IMR-90 (cell line): ENCODE data around the gene CSRP2. TPM values are rescaled to one million over a fixed set of nuclear protein-coding genes. Genes with fewer than 3 reads are reported as not detected.

Experiments
- ATAC-seq: fragments of 200-7000 bp; cut with Tn5 transposase; 2 replicates; pipeline ENCODE4 v1.9.1; 2020; ENCODE audit warnings: low read depth, mild to moderate bottlenecking, moderate library complexity
- BruUV-seq: library from RNA; stranded (reverse); fragments of 400-500 nt; replicated peaks from 2 replicates; lab custom pipeline; 2021; lab: Mats Ljungman, UMichigan
- CTCF ChIA-PET: fragments of 300-600 bp; formaldehyde crosslinking; extraction: SDS; loops from one replicate; lab custom pipeline; 2021; ENCODE audit warnings: antibody characterized with exemption; lab: Yijun Ruan, JAX
- POLR2A ChIA-PET: fragments of 300-600 bp; sonication (Branson Sonifier 250); formaldehyde crosslinking; loops from one replicate; lab custom pipeline; 2022; ENCODE audit warnings: antibody characterized with exemption; ENCODE audit not compliant: unreplicated experiment; lab: Charles Lee
- DNase-seq: peaks from one replicate; pipeline ENCODE4 v3.0.0; 2013
- H2AFZ ChIP-seq: replicated peaks from 2 replicates; pipeline ENCODE3; 2013; ENCODE audit warnings: low read length, mild to moderate bottlenecking; ENCODE audit not compliant: poor library complexity
- H2AK5ac ChIP-seq: 2 replicates; pipeline ENCODE4 v1.6.1; 2013; ENCODE audit warnings: low read depth, low read length, inconsistent platforms
- H2AK9ac ChIP-seq: replicated peaks from 2 replicates; pipeline ENCODE3; 2013; ENCODE audit warnings: mild to moderate bottlenecking, low read depth, low read length, moderate library complexity; ENCODE audit not compliant: poor library complexity
- H2BK120ac ChIP-seq: 2 replicates; pipeline ENCODE4 v1.6.1; 2013; ENCODE audit warnings: low read depth, low read length, inconsistent platforms
- H2BK15ac ChIP-seq: 3 replicates; pipeline ENCODE4 v1.6.1; 2013; ENCODE audit warnings: low read depth, low read length, inconsistent platforms
- H2BK20ac ChIP-seq: 2 replicates; pipeline ENCODE4 v1.6.1; 2013; ENCODE audit warnings: low read depth, mild to moderate bottlenecking, inconsistent platforms, low read length, moderate library complexity
- H2BK5ac ChIP-seq: 2 replicates; pipeline ENCODE4 v1.6.1; 2013; ENCODE audit warnings: mild to moderate bottlenecking, low read depth, low read length, inconsistent platforms; ENCODE audit not compliant: poor library complexity, severe bottlenecking
- H3K14ac ChIP-seq: replicated peaks from 2 replicates; pipeline ENCODE4 v1.6.1; 2013; ENCODE audit warnings: low read depth, low read length, inconsistent platforms
- H3K18ac ChIP-seq: 2 replicates; pipeline ENCODE4 v1.6.1; 2013; ENCODE audit warnings: low read depth, low read length, control low read depth
- H3K23ac ChIP-seq: 2 replicates; pipeline ENCODE4 v1.6.1; 2013; ENCODE audit warnings: low read depth, low read length, inconsistent platforms
- H3K27ac ChIP-seq: 2 replicates; pipeline ENCODE4 v1.5.1; 2013; ENCODE audit warnings: mild to moderate bottlenecking, control low read depth, low read length; ENCODE audit not compliant: insufficient read depth
- H3K27me3 ChIP-seq: 2 replicates; pipeline ENCODE4 v1.6.1; 2013; ENCODE audit warnings: low read length; ENCODE audit not compliant: control insufficient read depth, insufficient read depth
- H3K36me3 ChIP-seq: 2 replicates; pipeline ENCODE4 v1.6.1; 2013; ENCODE audit warnings: low read length, mixed read lengths; ENCODE audit not compliant: control insufficient read depth, insufficient read depth
- H3K4ac ChIP-seq: 2 replicates; pipeline ENCODE4 v1.6.1; 2013; ENCODE audit warnings: low read depth, low read length, inconsistent platforms
- H3K4me1 ChIP-seq: 2 replicates; pipeline ENCODE4 v1.6.1; 2013; ENCODE audit warnings: low read length, mixed read lengths; ENCODE audit not compliant: control insufficient read depth, insufficient read depth
- H3K4me2 ChIP-seq: 2 replicates; pipeline ENCODE4 v1.6.1; 2013; ENCODE audit warnings: low read depth, mild to moderate bottlenecking, control low read depth, low read length, moderate library complexity
- H3K4me3 ChIP-seq: 2 replicates; pipeline ENCODE4 v1.5.1; 2013; ENCODE audit warnings: low read depth, mild to moderate bottlenecking, control low read depth, low read length, moderate library complexity; ENCODE audit not compliant: insufficient read depth
- H3K56ac ChIP-seq: 2 replicates; pipeline ENCODE4 v1.6.1; 2013; ENCODE audit warnings: low read length, inconsistent platforms; ENCODE audit not compliant: insufficient read depth; ENCODE audit errors: extremely low read depth
- H3K79me1 ChIP-seq, 2 experiments: 2 replicates each; pipeline ENCODE4 v1.6.1; 2013; ENCODE audit warnings: low read length in 2 of 2, inconsistent platforms in 1 of 2, low read depth in 1 of 2
- H3K9ac ChIP-seq: 2 replicates; pipeline ENCODE4 v1.6.1; 2013; ENCODE audit warnings: low read depth, low read length, control low read depth
- H3K9me1 ChIP-seq: 2 replicates; pipeline ENCODE4 v1.6.1; 2013; ENCODE audit warnings: low read length, inconsistent platforms; ENCODE audit not compliant: insufficient read depth
- H3K9me3 ChIP-seq: 2 replicates; pipeline ENCODE4 v1.6.1; 2013; ENCODE audit warnings: low read length; ENCODE audit not compliant: control insufficient read depth, insufficient read depth
- H4K20me1 ChIP-seq: 2 replicates; pipeline ENCODE4 v1.6.1; 2013; ENCODE audit warnings: low read length, inconsistent platforms; ENCODE audit not compliant: insufficient read depth
- H4K5ac ChIP-seq: 2 replicates; pipeline ENCODE4 v1.6.1; 2013; ENCODE audit warnings: mild to moderate bottlenecking, low read depth, low read length, control low read depth
- H4K8ac ChIP-seq, 2 experiments: 2 replicates each; pipeline ENCODE4 v1.6.1; 2013; ENCODE audit warnings: low read depth in 2 of 2, low read length in 2 of 2, control low read depth in 1 of 2, inconsistent platforms in 1 of 2
- H4K91ac ChIP-seq: 2 replicates; pipeline ENCODE4 v1.6.1; 2013; ENCODE audit warnings: low read depth, low read length, inconsistent platforms; ENCODE audit not compliant: insufficient read depth
- BHLHE40 ChIP-seq: fragments of 150-350 bp; IDR thresholded peaks from 2 replicates; pipeline ENCODE4 v1.6.1; 2016; ENCODE audit warnings: mild to moderate bottlenecking, low read depth, low read length
- CEBPB ChIP-seq: IDR thresholded peaks from 2 replicates; pipeline ENCODE4 v1.6.1; 2012; ENCODE audit warnings: low read depth, low read length, improper control_type of control experiment
- CHD1 ChIP-seq: IDR thresholded peaks from 2 replicates; pipeline ENCODE4 v1.6.1; 2012; ENCODE audit warnings: low read depth, low read length, improper control_type of control experiment
- FOS ChIP-seq: fragments of 150-350 bp; IDR thresholded peaks from 2 replicates; pipeline ENCODE4 v1.6.1; 2016; ENCODE audit warnings: low read depth, low read length
- MAFK ChIP-seq: IDR thresholded peaks from 2 replicates; pipeline ENCODE4 v1.6.1; 2012; ENCODE audit warnings: low read depth, low read length, improper control_type of control experiment
- MAZ ChIP-seq: IDR thresholded peaks from 2 replicates; pipeline ENCODE4 v1.6.1; 2012; ENCODE audit warnings: low read depth, mild to moderate bottlenecking, low read length, improper control_type of control experiment, moderate library complexity, borderline replicate concordance
- MXI1 ChIP-seq: IDR thresholded peaks from 2 replicates; pipeline ENCODE4 v1.6.1; 2012; ENCODE audit warnings: low read depth, mild to moderate bottlenecking, low read length, moderate library complexity, borderline replicate concordance
- POLR2A ChIP-seq: IDR thresholded peaks from 2 replicates; pipeline ENCODE4 v1.6.1; 2012; ENCODE audit warnings: mild to moderate bottlenecking, low read depth, low read length
- RCOR1 ChIP-seq: IDR thresholded peaks from 2 replicates; pipeline ENCODE4 v1.6.1; 2012; ENCODE audit warnings: mild to moderate bottlenecking, low read length, improper control_type of control experiment; ENCODE audit not compliant: insufficient replicate concordance
- SMC3 ChIP-seq: fragments of 150-350 bp; IDR thresholded peaks from 2 replicates; pipeline ENCODE4 v1.6.1; 2016; ENCODE audit warnings: low read depth, mild to moderate bottlenecking, antibody characterized with exemption, low read length, moderate library complexity
- WGBS, 2 experiments: methylation state at CpG; one replicate each; pipeline versions ENCODE4 v1.1.5 to v1.1.7; 2013; ENCODE audit warnings: missing lambda C conversion rate in 2 of 2; ENCODE audit not compliant: insufficient read length in 1 of 2; ENCODE audit errors: extremely low coverage in 2 of 2; 5-methylcytosine and 5-hydroxymethylcytosine counted together
- dilution Hi-C: fragments of 300-500 bp; cut with HindIII; formaldehyde crosslinking; loops from one replicate; pipeline ENCODE4 v1.14.3; 2018; ENCODE audit warnings: low sequenced_read_pairs; ENCODE audit not compliant: unreplicated experiment
- in situ Hi-C: fragments of 300-500 bp; cut with MboI; formaldehyde crosslinking; loops from 3 replicates; pipeline ENCODE4 v1.14.3; 2019; ENCODE audit warnings: low sequenced_read_pairs, inconsistent platforms, mixed read lengths
- intact Hi-C: fragments of 100-400 bp; cut with micrococcal nuclease; formaldehyde crosslinking; loops from 2 replicates; pipeline ENCODE4 v1.10.0; 2022
- polyA plus RNA-seq, 3 experiments: library from polyadenylated mRNA; depleted of rRNA; stranded (reverse); fragments of >200 nt; gene quantifications; 2 replicates each; pipeline ENCODE4 v1.2.3, GENCODE V29; 2012; ENCODE audit warnings: low replicate concordance in 1 of 3
- total RNA-seq: library from RNA; depleted of rRNA; stranded (reverse); fragments of >200 nt; gene quantifications from 2 replicates; pipeline ENCODE4 v1.2.3, GENCODE V29; 2012
- TF ChIP-seq, protein P1 (sequence below): fragments of 150-350 bp; IDR thresholded peaks from 2 replicates; pipeline ENCODE4 v1.6.1; 2016; ENCODE audit warnings: low read depth, mild to moderate bottlenecking, low read length, moderate library complexity, borderline replicate concordance

The CSRP2 gene
- total and polyA plus RNA-seq, 2 of the 4 experiments (the other 2 are of a cell fraction): 156 to 179 TPM

DNA sequence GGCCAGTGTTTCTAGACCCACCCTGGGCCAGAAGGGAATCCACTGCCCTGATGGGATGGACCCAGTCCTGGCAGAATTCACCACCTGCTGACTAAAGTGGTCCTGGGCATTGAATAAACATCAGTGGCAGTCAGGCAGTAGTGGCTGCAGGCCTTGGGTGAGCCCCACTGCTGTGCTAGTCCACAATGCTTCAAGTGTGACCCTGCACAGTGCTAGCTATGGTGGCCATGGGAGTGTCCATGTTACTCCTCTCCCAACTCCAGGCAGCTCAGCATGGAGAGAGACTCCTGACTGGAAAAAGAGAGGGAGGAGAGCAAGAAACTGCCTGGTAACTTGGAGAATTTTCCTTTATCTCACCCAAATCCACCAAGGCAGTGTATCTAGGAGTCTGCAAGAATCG, 17.5 kb upstream of the CSRP2 start:
- POLR2A ChIA-PET: no interaction called here
- H3K4me2 ChIP-seq: no peak overlapping the region
- H3K36me3 ChIP-seq: no peaks in the 10 kb centered on the region
- ATAC-seq (no peak), DNase-seq (no peak)
- H3K18ac ChIP-seq: no peak overlapping the region
- H2BK5ac ChIP-seq: no peak overlapping the region
- no peak overlapping the region for H3K27ac ChIP-seq
- H3K4ac ChIP-seq: no peak overlapping the region
- intact Hi-C loops (no loop called here), in situ Hi-C loops (no loop called here), dilution Hi-C loops (no loop called here)
- H3K9ac ChIP-seq: no peak overlapping the region
- H2BK20ac ChIP-seq: no peak overlapping the region
- H3K14ac ChIP-seq: no peak overlapping the region
- no peak overlapping the region for H2AFZ ChIP-seq
- peaks cover 6% of the 10 kb centered on the region; the same call in 1 of the 2 replicates for H3K9me3 ChIP-seq
- H4K5ac ChIP-seq: no peak overlapping the region
- H2BK15ac ChIP-seq: no peak overlapping the region
- no peaks in the 10 kb centered on the region for H3K27me3 ChIP-seq
- CTCF ChIA-PET: no interaction called here
- H4K8ac ChIP-seq: no peak overlapping the region
- H4K20me1 ChIP-seq: no peaks in the 10 kb centered on the region
- TF ChIP-seq, protein P1, sequence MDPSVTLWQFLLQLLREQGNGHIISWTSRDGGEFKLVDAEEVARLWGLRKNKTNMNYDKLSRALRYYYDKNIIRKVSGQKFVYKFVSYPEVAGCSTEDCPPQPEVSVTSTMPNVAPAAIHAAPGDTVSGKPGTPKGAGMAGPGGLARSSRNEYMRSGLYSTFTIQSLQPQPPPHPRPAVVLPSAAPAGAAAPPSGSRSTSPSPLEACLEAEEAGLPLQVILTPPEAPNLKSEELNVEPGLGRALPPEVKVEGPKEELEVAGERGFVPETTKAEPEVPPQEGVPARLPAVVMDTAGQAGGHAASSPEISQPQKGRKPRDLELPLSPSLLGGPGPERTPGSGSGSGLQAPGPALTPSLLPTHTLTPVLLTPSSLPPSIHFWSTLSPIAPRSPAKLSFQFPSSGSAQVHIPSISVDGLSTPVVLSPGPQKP: no peak
- TF ChIP-seq MAZ (no peak), BHLHE40 (no peak), CEBPB (no peak), MAFK (no peak), POLR2A (no peak), SMC3 (no peak), MXI1 (no peak), CHD1 (no peak), RCOR1 (no peak), FOS (no peak)
- no peak overlapping the region for H2AK9ac ChIP-seq
- BruUV-seq: no TSS peak
- no peaks in the 10 kb centered on the region for H3K4me1 ChIP-seq
- no peak overlapping the region for H4K91ac ChIP-seq
- H3K4me3 ChIP-seq: no peak overlapping the region
- H3K23ac ChIP-seq: no peak overlapping the region
- H3K56ac ChIP-seq: no peak overlapping the region
- no peaks in the 10 kb centered on the region for H3K79me1 ChIP-seq
- no peak overlapping the region for H2BK120ac ChIP-seq
- H2AK5ac ChIP-seq: no peak overlapping the region
- no CpG with 5 or more reads among the region's 1 CpG for WGBS, 2 experiments
- H3K9me1 ChIP-seq: no peaks in the 10 kb centered on the region
